Activated gamma-delta T cell treated with Interleukin-2 at 50 U/mL for 16 hours (primary cell): ENCODE data around the gene RPP14.

ENCODE experiments used
- DNase-seq: peaks from one replicate; pipeline ENCODE4 v3.0.0-alpha.2; 2020

The RPP14 gene

GRCh38 chr3:58359621-58360020, 53.6 kb downstream of the RPP14 start:
- no peak for DNase-seq

- no peak for DNase-seq
Measured at GRCh38 chr3:58361866-58362265, 55.8 kb downstream of the RPP14 start.

- no peak for DNase-seq
Measured at GRCh38 chr3:58366699-58367098, 60.7 kb downstream of the RPP14 start.

GRCh38 chr3:58369038-58369437, 63.0 kb downstream of the RPP14 start:
- no peak for DNase-seq
